Liver (tissue), 3 donors: ENCODE results near the gene OR2L13.
"Not testable (repeated sequence)": the region's sequence is repeated elsewhere in the genome, so short reads cannot be mapped to it uniquely, and the experiment has no call there.

ENCODE experiments used
- CTCF ChIP-seq: fragments of 150-350 bp; IDR thresholded peaks from 2 replicates; pipeline ENCODE4 v1.5.1; 2017; ENCODE audit warnings: improper control_type of control experiment, low read depth, low read length; ENCODE audit not compliant: missing input control
- EGR1 ChIP-seq, 2 donors: IDR thresholded peaks; 2 replicates each; pipeline ENCODE4 v1.6.1; 2016 to 2018; ENCODE audit warnings: antibody characterized with exemption in 2 of 2, low read depth in 2 of 2
- FOXA1 ChIP-seq: IDR thresholded peaks from 2 replicates; pipeline ENCODE4 v1.6.1; 2016; ENCODE audit warnings: antibody characterized with exemption
- GABPA ChIP-seq, 2 donors: IDR thresholded peaks in 1 of 2; conservative IDR thresholded peaks in 1 of 2; 2 replicates each; pipeline ENCODE4 v1.6.1; 2016; ENCODE audit warnings: antibody characterized with exemption in 2 of 2, mild to moderate bottlenecking in 1 of 2, moderate library complexity in 1 of 2
- JUND ChIP-seq, 2 donors: IDR thresholded peaks; 2 replicates each; pipeline ENCODE4 v1.6.1; 2016; ENCODE audit warnings: antibody characterized with exemption in 2 of 2
- NR2F2 ChIP-seq: IDR thresholded peaks from 2 replicates; pipeline ENCODE4 v1.6.1; 2016; ENCODE audit warnings: antibody characterized with exemption
- RAD21 ChIP-seq, 2 donors: IDR thresholded peaks; 2 replicates each; pipeline ENCODE4 v1.6.1; 2016; ENCODE audit warnings: antibody characterized with exemption in 2 of 2, mild to moderate bottlenecking in 2 of 2
- REST ChIP-seq: IDR thresholded peaks from 2 replicates; pipeline ENCODE4 v1.6.1; 2016; ENCODE audit warnings: antibody characterized with exemption, mild to moderate bottlenecking
- RXRA ChIP-seq, 2 donors: IDR thresholded peaks; 2 replicates each; pipeline ENCODE4 v1.6.1; 2017 to 2018; ENCODE audit warnings: antibody characterized with exemption in 2 of 2, mild to moderate bottlenecking in 1 of 2
- SP1 ChIP-seq: IDR thresholded peaks from 2 replicates; pipeline ENCODE4 v1.6.1; 2018; ENCODE audit warnings: antibody characterized with exemption, mild to moderate bottlenecking
- TAF1 ChIP-seq: conservative IDR thresholded peaks from 2 replicates; pipeline ENCODE4 v1.6.1; 2016; ENCODE audit warnings: antibody characterized with exemption, mild to moderate bottlenecking
- YY1 ChIP-seq: IDR thresholded peaks from 2 replicates; pipeline ENCODE4 v1.6.1; 2016; ENCODE audit warnings: antibody characterized with exemption, mild to moderate bottlenecking
- TF ChIP-seq, protein P1 (sequence below): IDR thresholded peaks from 2 replicates; pipeline ENCODE4 v1.6.1; 2016; ENCODE audit warnings: antibody characterized with exemption
- TF ChIP-seq, protein P2 (sequence below): IDR thresholded peaks from 2 replicates; pipeline ENCODE4 v1.6.1; 2016; ENCODE audit warnings: antibody characterized with exemption
- donor health status: healthy.
- donor health status: healthy.

GRCh38 chr1:248083864-248084263 lies 11.1 kb upstream of the OR2L13 start:
- not testable (repeated sequence) for TF ChIP-seq REST; CTCF; RAD21 (IDR thresholded peaks at IDR 0.05); TAF1; NR2F2; YY1; FOXA1; EGR1 (IDR thresholded peaks at IDR 0.05; ENCODE audit: low read depth in 2 of 2); SP1; RXRA (IDR thresholded peaks at IDR 0.05); GABPA (IDR thresholded peaks at IDR 0.05 in 1 of 2, conservative IDR thresholded peaks at IDR 0.05 in 1 of 2); JUND (IDR thresholded peaks at IDR 0.05)
- TF ChIP-seq, protein P1, sequence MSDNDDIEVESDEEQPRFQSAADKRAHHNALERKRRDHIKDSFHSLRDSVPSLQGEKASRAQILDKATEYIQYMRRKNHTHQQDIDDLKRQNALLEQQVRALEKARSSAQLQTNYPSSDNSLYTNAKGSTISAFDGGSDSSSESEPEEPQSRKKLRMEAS: not testable (repeated sequence)
- TF ChIP-seq, protein P2, sequence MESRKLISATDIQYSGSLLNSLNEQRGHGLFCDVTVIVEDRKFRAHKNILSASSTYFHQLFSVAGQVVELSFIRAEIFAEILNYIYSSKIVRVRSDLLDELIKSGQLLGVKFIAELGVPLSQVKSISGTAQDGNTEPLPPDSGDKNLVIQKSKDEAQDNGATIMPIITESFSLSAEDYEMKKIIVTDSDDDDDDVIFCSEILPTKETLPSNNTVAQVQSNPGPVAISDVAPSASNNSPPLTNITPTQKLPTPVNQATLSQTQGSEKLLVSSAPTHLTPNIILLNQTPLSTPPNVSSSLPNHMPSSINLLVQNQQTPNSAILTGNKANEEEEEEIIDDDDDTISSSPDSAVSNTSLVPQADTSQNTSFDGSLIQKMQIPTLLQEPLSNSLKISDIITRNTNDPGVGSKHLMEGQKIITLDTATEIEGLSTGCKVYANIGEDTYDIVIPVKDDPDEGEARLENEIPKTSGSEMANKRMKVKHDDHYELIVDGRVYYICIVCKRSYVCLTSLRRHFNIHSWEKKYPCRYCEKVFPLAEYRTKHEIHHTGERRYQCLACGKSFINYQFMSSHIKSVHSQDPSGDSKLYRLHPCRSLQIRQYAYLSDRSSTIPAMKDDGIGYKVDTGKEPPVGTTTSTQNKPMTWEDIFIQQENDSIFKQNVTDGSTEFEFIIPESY: not testable (repeated sequence)
